PC-9 (cell line): ENCODE measurements around the gene PLCD3. TPM values are rescaled to one million over a fixed set of nuclear protein-coding genes. Genes with fewer than 3 reads are reported as not detected.

ENCODE experiments used
- BruUV-seq: library from RNA; stranded (reverse); fragments of 400-500 nt; replicated peaks from 2 replicates; lab custom pipeline; 2021; lab: Mats Ljungman, UMichigan
- CTCF ChIA-PET: fragments of 300-600 bp; sonication (Branson Sonifier 250); formaldehyde crosslinking; loops from one replicate; lab custom pipeline; 2022; ENCODE audit warnings: antibody characterized with exemption; lab: Charles Lee
- POLR2A ChIA-PET: fragments of 300-600 bp; sonication (Branson Sonifier 250); formaldehyde crosslinking; loops from one replicate; lab custom pipeline; 2022; ENCODE audit warnings: antibody characterized with exemption; ENCODE audit not compliant: unreplicated experiment; lab: Charles Lee
- DNase-seq, 2 experiments: peaks; one replicate each; pipeline versions ENCODE4 v3.0.0 to v3.0.0-alpha.2; 2015 to 2022; ENCODE audit warnings: mixed read lengths in 1 of 2
- H2AFZ ChIP-seq: fragments of 200-600 bp; sonication (generic); 2 replicates; pipeline ENCODE4 v1.8.1; 2017; ENCODE audit warnings: antibody characterized with exemption
- H3F3A ChIP-seq: fragments of 200-600 bp; sonication (generic); 2 replicates; pipeline ENCODE4 v1.8.1; 2017; ENCODE audit warnings: antibody characterized with exemption, mild to moderate bottlenecking, low read depth; ENCODE audit not compliant: insufficient read depth
- H3K27ac ChIP-seq: fragments of 200-600 bp; sonication (generic); 2 replicates; pipeline ENCODE4 v1.6.1; 2016; ENCODE audit warnings: mixed run types
- H3K27me3 ChIP-seq: fragments of 200-600 bp; sonication (generic); 2 replicates; pipeline ENCODE4 v1.6.1; 2016; ENCODE audit warnings: low read depth, mixed run types; ENCODE audit not compliant: insufficient read depth
- H3K36me3 ChIP-seq: fragments of 200-600 bp; sonication (generic); 2 replicates; pipeline ENCODE4 v1.6.1; 2016; ENCODE audit warnings: low read depth, mixed run types
- H3K4me1 ChIP-seq: fragments of 200-600 bp; sonication (generic); replicated peaks from 2 replicates; pipeline ENCODE4 v1.6.1; 2016; ENCODE audit warnings: mixed run types; ENCODE audit not compliant: insufficient read depth
- H3K4me2 ChIP-seq: fragments of 200-600 bp; sonication (generic); 2 replicates; pipeline ENCODE4 v1.6.1; 2017; ENCODE audit warnings: mixed run types
- H3K4me3 ChIP-seq: fragments of 200-600 bp; sonication (generic); 2 replicates; pipeline ENCODE4 v1.6.1; 2016; ENCODE audit warnings: mixed run types
- H3K79me2 ChIP-seq: fragments of 200-600 bp; sonication (generic); 2 replicates; pipeline ENCODE4 v1.6.1; 2017; ENCODE audit warnings: low read depth, mixed run types
- H3K9me2 ChIP-seq: fragments of 200-600 bp; sonication (generic); 2 replicates; pipeline ENCODE4 v1.8.1; 2017; ENCODE audit warnings: mild to moderate bottlenecking; ENCODE audit not compliant: insufficient read depth
- H3K9me3 ChIP-seq: fragments of 200-600 bp; sonication (generic); 2 replicates; pipeline ENCODE4 v1.8.1; 2016; ENCODE audit warnings: low read depth; ENCODE audit not compliant: insufficient read depth
- H4K20me1 ChIP-seq: fragments of 200-600 bp; sonication (generic); 2 replicates; pipeline ENCODE4 v1.8.1; 2017; ENCODE audit not compliant: insufficient read depth
- EZH2 ChIP-seq: fragments of 200-600 bp; sonication (generic); IDR thresholded peaks from 2 replicates; pipeline ENCODE4 v1.8.0; 2017; ENCODE audit warnings: antibody characterized with exemption, low read depth
- intact Hi-C: fragments of 100-400 bp; cut with micrococcal nuclease; formaldehyde crosslinking; loops from one replicate; pipeline ENCODE4 v1.10.0; 2022; ENCODE audit not compliant: unreplicated experiment
- total RNA-seq: library from RNA; stranded (reverse); gene quantifications from 2 replicates; pipeline ENCODE4 v1.2.3, GENCODE V29; 2021
- TF ChIP-seq, protein P1 (sequence below): fragments of 200-600 bp; sonication (generic); conservative IDR thresholded peaks from 2 replicates; pipeline ENCODE4 v1.6.1; 2017; ENCODE audit warnings: mixed run types, antibody characterized with exemption, mild to moderate bottlenecking, moderate library complexity

PLCD3 gene
- total RNA-seq, 1 experiment from 2014 or later, result 92.4 TPM

DNA sequence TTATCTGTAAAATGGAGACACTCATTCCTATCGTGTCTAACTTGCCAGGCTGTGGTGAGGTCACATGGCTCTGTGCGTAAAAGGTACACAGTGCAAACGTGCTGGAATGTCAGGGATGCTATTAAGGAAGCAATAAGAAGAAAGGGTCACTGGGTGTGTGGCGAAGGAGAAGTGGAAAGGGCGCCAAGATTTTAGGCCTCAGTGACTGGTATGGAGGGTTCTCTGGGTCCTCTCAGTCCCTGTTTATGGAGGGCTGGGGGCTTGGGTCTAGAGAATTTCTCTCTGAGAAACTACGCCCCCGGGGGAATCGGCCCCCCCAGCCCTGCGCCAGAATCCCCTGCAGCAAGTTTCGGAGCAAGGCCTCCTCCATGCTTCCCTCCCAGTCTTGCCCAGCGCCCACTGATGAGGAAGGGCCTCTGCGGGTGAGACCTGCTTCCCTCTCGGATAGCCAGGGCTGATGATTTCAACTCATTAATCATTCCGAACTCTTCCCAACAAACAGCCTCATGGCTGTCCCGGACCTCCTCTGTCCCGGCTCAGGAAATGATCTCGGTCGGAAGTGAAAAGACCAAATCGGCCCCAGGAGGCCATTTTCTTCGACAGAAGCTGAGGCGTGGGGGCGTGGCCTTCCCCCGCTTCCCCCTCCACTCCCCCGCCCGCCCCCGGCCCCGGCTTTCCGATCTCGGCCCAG is 14.7 kb upstream of the PLCD3 start:
- Histone ChIP-seq H3K27ac (peak overlapping the region; percentile 92), H3F3A (peaks cover 40% of the 10 kb centered on the region), H2AFZ (peak overlapping the region; percentile 67), H3K9me3 (no peaks in the 10 kb centered on the region), H3K9me2 (no peaks in the 10 kb centered on the region), H3K27me3 (no peaks in the 10 kb centered on the region), H3K4me2 (peak overlapping the region; percentile 70), H3K4me1 (peaks cover 20% of the 10 kb centered on the region), H3K36me3 (peaks cover 12% of the 10 kb centered on the region; the same call in 1 of the 2 replicates), H3K4me3 (peak overlapping the region; percentile 73), H4K20me1 (no peaks in the 10 kb centered on the region), H3K79me2 (peaks cover 43% of the 10 kb centered on the region)
- BruUV-seq, result TSS peak; percentile 66
- ChIA-PET CTCF (interaction anchor here (0.6 to 5.7 kb wide), 3 partner anchors 51 to 374 kb away, joined by 4 to 66 read pairs (median 6); no protein-coding TSS in a partner anchor), POLR2A (interaction anchor here (0.6 to 2.4 kb wide), 3 partner anchors 14 to 164 kb away, joined by 3 to 39 read pairs (median 5); partner anchors contain the start of gene HEXIM2)
- DNase-seq, result peak; percentile 52 to 91
- intact Hi-C loops, result loop anchor here (5.0 kb wide), 2 partner anchors 225 to 280 kb away; no protein-coding TSS in a partner anchor
- no peak for TF ChIP-seq EZH2
- TF ChIP-seq, protein P1, sequence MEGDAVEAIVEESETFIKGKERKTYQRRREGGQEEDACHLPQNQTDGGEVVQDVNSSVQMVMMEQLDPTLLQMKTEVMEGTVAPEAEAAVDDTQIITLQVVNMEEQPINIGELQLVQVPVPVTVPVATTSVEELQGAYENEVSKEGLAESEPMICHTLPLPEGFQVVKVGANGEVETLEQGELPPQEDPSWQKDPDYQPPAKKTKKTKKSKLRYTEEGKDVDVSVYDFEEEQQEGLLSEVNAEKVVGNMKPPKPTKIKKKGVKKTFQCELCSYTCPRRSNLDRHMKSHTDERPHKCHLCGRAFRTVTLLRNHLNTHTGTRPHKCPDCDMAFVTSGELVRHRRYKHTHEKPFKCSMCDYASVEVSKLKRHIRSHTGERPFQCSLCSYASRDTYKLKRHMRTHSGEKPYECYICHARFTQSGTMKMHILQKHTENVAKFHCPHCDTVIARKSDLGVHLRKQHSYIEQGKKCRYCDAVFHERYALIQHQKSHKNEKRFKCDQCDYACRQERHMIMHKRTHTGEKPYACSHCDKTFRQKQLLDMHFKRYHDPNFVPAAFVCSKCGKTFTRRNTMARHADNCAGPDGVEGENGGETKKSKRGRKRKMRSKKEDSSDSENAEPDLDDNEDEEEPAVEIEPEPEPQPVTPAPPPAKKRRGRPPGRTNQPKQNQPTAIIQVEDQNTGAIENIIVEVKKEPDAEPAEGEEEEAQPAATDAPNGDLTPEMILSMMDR, result no peak

DNA sequence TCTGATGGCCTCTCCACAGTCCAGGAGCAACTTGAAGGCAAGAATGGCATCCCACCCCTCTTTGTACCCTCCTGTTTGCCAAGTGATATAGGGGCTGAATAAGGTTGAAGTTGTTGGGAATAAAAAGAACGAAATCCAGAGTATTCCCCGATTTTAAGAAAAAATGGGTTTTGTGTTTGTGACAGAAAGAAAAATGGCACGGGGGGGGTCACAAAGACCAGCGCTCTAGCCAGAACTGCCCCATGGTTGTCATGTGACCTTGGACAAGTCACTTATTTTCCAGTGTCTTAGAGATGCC is 14.2 kb upstream of the PLCD3 start:
- BruUV-seq, result no TSS peak
- Histone ChIP-seq H3K4me1 (peaks cover 15% of the 10 kb centered on the region), H3F3A (peaks cover 40% of the 10 kb centered on the region), H3K9me2 (no peaks in the 10 kb centered on the region), H3K9me3 (no peaks in the 10 kb centered on the region), H3K36me3 (peaks cover 12% of the 10 kb centered on the region; the same call in 1 of the 2 replicates), H3K27me3 (no peaks in the 10 kb centered on the region), H4K20me1 (no peaks in the 10 kb centered on the region), H2AFZ (no peak overlapping the region), H3K4me3 (peak overlapping the region; percentile 73; the same call in 1 of the 2 replicates), H3K79me2 (peaks cover 39% of the 10 kb centered on the region), H3K27ac (peak overlapping the region; percentile 92), H3K4me2 (peak overlapping the region; percentile 70)
- POLR2A ChIA-PET, result interaction anchor here (0.7 kb wide), 1 partner anchor 164 kb away, joined by 5 read pairs; no protein-coding TSS in a partner anchor
- intact Hi-C loops, result loop anchor here (5.0 kb wide), 2 partner anchors 226 to 281 kb away; no protein-coding TSS in a partner anchor
- TF ChIP-seq, protein P1, result no peak
- no peak for TF ChIP-seq EZH2
- DNase-seq, result no peak
- CTCF ChIA-PET, result no interaction called here

DNA sequence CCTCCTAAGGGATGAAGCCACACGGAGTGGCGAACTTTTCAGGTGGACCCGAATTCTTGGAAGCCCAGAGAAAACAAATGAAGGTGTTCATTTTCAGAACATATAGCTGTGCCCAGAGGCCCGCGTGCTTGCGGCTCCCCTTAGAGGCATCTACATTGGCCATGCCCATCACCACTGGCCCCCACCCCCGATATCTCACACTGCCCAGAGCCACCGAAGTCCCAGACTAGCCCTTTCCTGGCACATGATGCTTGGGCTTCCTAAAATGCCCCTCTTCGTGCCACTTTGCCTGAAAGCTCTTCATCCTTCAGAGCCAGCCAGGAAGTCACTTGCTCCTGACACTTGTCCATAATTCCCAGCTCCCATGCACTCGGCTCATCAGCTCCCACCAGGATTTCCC is 13.9 kb upstream of the PLCD3 start:
- peak overlapping the region; percentile 92 for H3K27ac ChIP-seq
- H3F3A ChIP-seq, result peaks cover 40% of the 10 kb centered on the region
- DNase-seq, result no peak
- no peaks in the 10 kb centered on the region for H4K20me1 ChIP-seq
- ChIA-PET CTCF (no interaction called here), POLR2A (interaction anchor here (0.7 kb wide), 1 partner anchor 165 kb away, joined by 5 read pairs; no protein-coding TSS in a partner anchor)
- H3K4me2 ChIP-seq, result peak overlapping the region; percentile 70
- no TSS peak for BruUV-seq
- no peaks in the 10 kb centered on the region for H3K9me2 ChIP-seq
- H3K36me3 ChIP-seq, result peaks cover 12% of the 10 kb centered on the region; the same call in 1 of the 2 replicates
- no peaks in the 10 kb centered on the region for H3K9me3 ChIP-seq
- H3K4me3 ChIP-seq, result peak overlapping the region; percentile 73; the same call in 1 of the 2 replicates
- H3K4me1 ChIP-seq, result peaks cover 11% of the 10 kb centered on the region
- no peak overlapping the region for H2AFZ ChIP-seq
- intact Hi-C loops, result loop anchor here (5.0 kb wide), 2 partner anchors 226 to 281 kb away; no protein-coding TSS in a partner anchor
- no peak for TF ChIP-seq EZH2
- TF ChIP-seq, protein P1, result no peak
- H3K79me2 ChIP-seq, result peaks cover 35% of the 10 kb centered on the region
- H3K27me3 ChIP-seq, result no peaks in the 10 kb centered on the region
